OCI-LY3 (cell line): ENCODE results near the gene SH3BP5L.

Experiments
- H2AFZ ChIP-seq: fragments of 200-600, 300-600 bp; shearing (Covaris generic); 2 replicates; pipeline ENCODE4 v1.6.0; 2014; ENCODE audit warnings: antibody characterized with exemption, low read depth, low read length
- H3K27ac ChIP-seq: fragments of 200-600, 300-600 bp; sonication (generic); 2 replicates; pipeline ENCODE4 v1.5.1; 2014; ENCODE audit warnings: mild to moderate bottlenecking, low read length, moderate library complexity, mixed read lengths
- H3K27me3 ChIP-seq: fragments of 200-600, 300-600 bp; sonication (generic); 2 replicates; pipeline ENCODE4 v1.6.1; 2014; ENCODE audit warnings: low read depth, low read length, mixed read lengths
- H3K36me3 ChIP-seq: fragments of 200-600, 300-600 bp; sonication (generic); replicated peaks from 2 replicates; pipeline ENCODE3; 2014; ENCODE audit warnings: low read depth, low read length, mixed read lengths
- H3K4me1 ChIP-seq: fragments of 300-600, 200-600 bp; sonication (generic); 2 replicates; pipeline ENCODE4 v1.6.1; 2014; ENCODE audit warnings: low read length, mixed read lengths
- H3K4me2 ChIP-seq: fragments of 200-600, 300-600 bp; sonication (generic); 2 replicates; pipeline ENCODE4 v1.6.1; 2014; ENCODE audit warnings: low read length, mixed read lengths
- H3K4me3 ChIP-seq: fragments of 300-600, 200-600 bp; sonication (generic); 2 replicates; pipeline ENCODE4 v1.5.1; 2014; ENCODE audit warnings: antibody characterized with exemption, mild to moderate bottlenecking, low read length, moderate library complexity
- H3K79me2 ChIP-seq: fragments of 300-600, 200-600 bp; shearing (Covaris generic); 2 replicates; pipeline ENCODE4 v1.6.1; 2014; ENCODE audit warnings: mild to moderate bottlenecking, low read length, mixed read lengths
- H3K9ac ChIP-seq: fragments of 300-600, 200-600 bp; shearing (Covaris generic); 2 replicates; pipeline ENCODE4 v1.6.0; 2014; ENCODE audit warnings: mild to moderate bottlenecking, low read length, moderate library complexity
- H3K9me3 ChIP-seq: fragments of 200-600, 300-600 bp; shearing (Covaris generic); 2 replicates; pipeline ENCODE4 v1.6.1; 2014; ENCODE audit warnings: low read length, mixed read lengths; ENCODE audit not compliant: insufficient read depth
- H4K20me1 ChIP-seq: fragments of 200-600, 300-600 bp; sonication (generic); 2 replicates; pipeline ENCODE4 v1.6.1; 2016; ENCODE audit warnings: low read length, mixed read lengths; ENCODE audit not compliant: insufficient read depth
- CTCF ChIP-seq: fragments of 200-600, 300-600 bp; sonication (generic); IDR thresholded peaks from 2 replicates; pipeline ENCODE4 v1.5.1; 2014; ENCODE audit warnings: antibody characterized with exemption, low read length, low read depth
- EZH2phosphoT487 ChIP-seq: fragments of 200-600 bp; shearing (Covaris generic); IDR thresholded peaks from 2 replicates; pipeline ENCODE4 v1.6.1; 2018; ENCODE audit warnings: antibody characterized with exemption, mixed run types, low read depth

SH3BP5L gene

GRCh38 chr1:248853663-248854375, 28.1 kb upstream of the SH3BP5L start:
- no peak for TF ChIP-seq EZH2phosphoT487
- no peak for TF ChIP-seq CTCF

GRCh38 chr1:248852481-248853405, 27.0 kb upstream of the SH3BP5L start:
- Histone ChIP-seq H3K9ac (peak overlapping the region; percentile 35; the same call in 1 of the 2 replicates), H3K27me3 (no peaks in the 10 kb centered on the region), H3K9me3 (no peaks in the 10 kb centered on the region), H2AFZ (no peak overlapping the region), H3K4me2 (peak overlapping the region; percentile 64), H3K4me3 (peak overlapping the region; percentile 46), H3K79me2 (peaks cover 32% of the 10 kb centered on the region), H3K4me1 (peaks cover 34% of the 10 kb centered on the region), H3K36me3 (peaks cover 78% of the 10 kb centered on the region), H3K27ac (peak overlapping the region; percentile 80), H4K20me1 (0 out of 2 replicates have a peak, but pooled peaks cover 5% of the 10 kb centered on the region)
- no peak for TF ChIP-seq CTCF
- no peak for TF ChIP-seq EZH2phosphoT487

More at GRCh38 chr1:248853663-248854375, 28.1 kb upstream of the SH3BP5L start:
- 0 out of 2 replicates have a peak, but pooled peaks cover 5% of the 10 kb centered on the region for H4K20me1 ChIP-seq
- H3K9ac ChIP-seq: no peak overlapping the region
- H3K27me3 ChIP-seq: no peaks in the 10 kb centered on the region
- H2AFZ ChIP-seq: no peak overlapping the region
- no peak overlapping the region for H3K4me2 ChIP-seq
- peaks cover 68% of the 10 kb centered on the region for H3K36me3 ChIP-seq
- peak overlapping the region; percentile 80 for H3K27ac ChIP-seq
- H3K4me1 ChIP-seq: peaks cover 34% of the 10 kb centered on the region
- no peak overlapping the region for H3K4me3 ChIP-seq
- no peaks in the 10 kb centered on the region for H3K9me3 ChIP-seq
- peaks cover 40% of the 10 kb centered on the region for H3K79me2 ChIP-seq

GRCh38 chr1:248851390-248851789, 25.7 kb upstream of the SH3BP5L start:
- no peak overlapping the region for H3K9ac ChIP-seq
- H3K4me2 ChIP-seq: no peak overlapping the region
- peaks cover 18% of the 10 kb centered on the region for H3K79me2 ChIP-seq
- peaks cover 86% of the 10 kb centered on the region for H3K36me3 ChIP-seq
- 0 out of 2 replicates have a peak, but pooled peaks cover 5% of the 10 kb centered on the region for H4K20me1 ChIP-seq
- H3K27ac ChIP-seq: 0 out of 2 replicates have a peak overlapping the region, but pooled peaks have one; percentile 80
- H3K9me3 ChIP-seq: no peaks in the 10 kb centered on the region
- H3K4me1 ChIP-seq: peaks cover 22% of the 10 kb centered on the region
- no peaks in the 10 kb centered on the region for H3K27me3 ChIP-seq
- no peak overlapping the region for H2AFZ ChIP-seq
- no peak overlapping the region for H3K4me3 ChIP-seq
- no peak for TF ChIP-seq CTCF
- no peak for TF ChIP-seq EZH2phosphoT487
